Cardiac muscle cell (in vitro differentiated cells and primary cell): Measurements from ENCODE around the gene PLA1A. TPM values are rescaled to one million over a fixed set of nuclear protein-coding genes. Genes with fewer than 3 reads are reported as not detected.
A peak's percentile ranks its signal among the peaks of the same experiment; 100 is the strongest.

Source experiments
- DNase-seq, 2 donors: peaks; one replicate each; pipeline versions ENCODE4 v3.0.0 to v3.0.0-alpha.2; 2010 to 2017; ENCODE audit warnings: low read depth in 1 of 2, low spot score in 1 of 2
- H3K27ac ChIP-seq: fragments of 200-600 bp; sonication (generic); 2 replicates; pipeline ENCODE4 v1.5.1; 2016
- H3K27me3 ChIP-seq: fragments of 200-600 bp; sonication (generic); 2 replicates; pipeline ENCODE4 v1.6.0; 2016; ENCODE audit warnings: control low read depth
- H3K36me3 ChIP-seq: fragments of 200-600 bp; sonication (generic); 2 replicates; pipeline ENCODE4 v1.5.1; 2016; ENCODE audit warnings: control low read depth
- H3K4me1 ChIP-seq: fragments of 200-600 bp; sonication (generic); 2 replicates; pipeline ENCODE4 v1.8.1; 2017; ENCODE audit warnings: low read depth, mild to moderate bottlenecking, mixed run types
- H3K4me3 ChIP-seq: fragments of 200-600 bp; sonication (generic); 2 replicates; pipeline ENCODE4 v1.5.1; 2016; ENCODE audit warnings: mild to moderate bottlenecking
- H3K9me3 ChIP-seq: fragments of 200-600 bp; sonication (generic); 2 replicates; pipeline ENCODE4 v1.5.1; 2017; ENCODE audit warnings: low read depth, mild to moderate bottlenecking, control low read depth
- polyA plus RNA-seq: library from polyadenylated mRNA; unstranded; fragments of >200 nt; fragmentation: Nextera tagmentation; extraction: Ambion mirVana; gene quantifications from 2 replicates; pipeline ENCODE4 v1.2.1, GENCODE V29; 2016
- total RNA-seq: library from RNA; depleted of rRNA; stranded (reverse); fragments of >200 nt; gene quantifications from 2 replicates; pipeline ENCODE4 v1.2.3, GENCODE V29; 2016
- TF ChIP-seq, protein P1 (sequence below): IDR thresholded peaks from 2 replicates; pipeline ENCODE4 v1.5.1; 2012; ENCODE audit warnings: low read depth, mild to moderate bottlenecking, low read length

The PLA1A gene
- total and polyA plus RNA-seq, 2 experiments from 2014 or later: 0.07 TPM; not detected in 1

DNA sequence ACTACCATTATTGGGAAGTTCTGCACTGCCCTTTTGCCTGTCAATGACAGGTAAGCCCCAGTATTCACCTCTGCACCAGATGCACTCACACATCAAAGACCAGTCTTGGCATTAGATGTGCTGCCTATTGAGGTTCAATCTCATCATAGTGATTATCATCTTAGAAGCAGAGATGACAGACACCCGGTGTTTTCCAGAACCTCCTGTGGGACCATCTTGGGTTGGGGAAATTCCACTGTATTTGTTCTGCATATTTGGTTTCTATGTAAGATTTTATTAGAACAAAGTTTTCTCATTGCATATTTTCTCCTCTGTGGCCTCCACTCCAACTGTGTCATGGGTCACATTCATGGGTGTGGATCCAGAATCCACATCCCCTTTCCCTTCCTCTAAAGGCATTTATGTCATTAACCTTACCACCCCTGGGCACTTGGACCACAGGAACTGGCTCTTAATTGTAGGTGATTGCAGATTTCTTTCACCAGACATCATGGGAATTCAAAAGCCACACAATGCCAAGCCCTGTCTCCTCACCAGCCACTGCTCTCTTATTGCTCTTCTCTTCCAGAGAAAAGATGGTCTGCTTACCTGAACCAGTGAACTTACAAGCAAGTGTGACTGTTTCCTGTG is 31.2 kb downstream of the PLA1A start:
- no peaks in the 10 kb centered on the region for H3K36me3 ChIP-seq
- peaks cover 15% of the 10 kb centered on the region for H3K4me1 ChIP-seq
- DNase-seq: no peak
- no peaks in the 10 kb centered on the region for H3K9me3 ChIP-seq
- no peak overlapping the region for H3K27ac ChIP-seq
- no peak overlapping the region for H3K4me3 ChIP-seq
- TF ChIP-seq, protein P1, sequence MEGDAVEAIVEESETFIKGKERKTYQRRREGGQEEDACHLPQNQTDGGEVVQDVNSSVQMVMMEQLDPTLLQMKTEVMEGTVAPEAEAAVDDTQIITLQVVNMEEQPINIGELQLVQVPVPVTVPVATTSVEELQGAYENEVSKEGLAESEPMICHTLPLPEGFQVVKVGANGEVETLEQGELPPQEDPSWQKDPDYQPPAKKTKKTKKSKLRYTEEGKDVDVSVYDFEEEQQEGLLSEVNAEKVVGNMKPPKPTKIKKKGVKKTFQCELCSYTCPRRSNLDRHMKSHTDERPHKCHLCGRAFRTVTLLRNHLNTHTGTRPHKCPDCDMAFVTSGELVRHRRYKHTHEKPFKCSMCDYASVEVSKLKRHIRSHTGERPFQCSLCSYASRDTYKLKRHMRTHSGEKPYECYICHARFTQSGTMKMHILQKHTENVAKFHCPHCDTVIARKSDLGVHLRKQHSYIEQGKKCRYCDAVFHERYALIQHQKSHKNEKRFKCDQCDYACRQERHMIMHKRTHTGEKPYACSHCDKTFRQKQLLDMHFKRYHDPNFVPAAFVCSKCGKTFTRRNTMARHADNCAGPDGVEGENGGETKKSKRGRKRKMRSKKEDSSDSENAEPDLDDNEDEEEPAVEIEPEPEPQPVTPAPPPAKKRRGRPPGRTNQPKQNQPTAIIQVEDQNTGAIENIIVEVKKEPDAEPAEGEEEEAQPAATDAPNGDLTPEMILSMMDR: no peak
- no peaks in the 10 kb centered on the region for H3K27me3 ChIP-seq

DNA sequence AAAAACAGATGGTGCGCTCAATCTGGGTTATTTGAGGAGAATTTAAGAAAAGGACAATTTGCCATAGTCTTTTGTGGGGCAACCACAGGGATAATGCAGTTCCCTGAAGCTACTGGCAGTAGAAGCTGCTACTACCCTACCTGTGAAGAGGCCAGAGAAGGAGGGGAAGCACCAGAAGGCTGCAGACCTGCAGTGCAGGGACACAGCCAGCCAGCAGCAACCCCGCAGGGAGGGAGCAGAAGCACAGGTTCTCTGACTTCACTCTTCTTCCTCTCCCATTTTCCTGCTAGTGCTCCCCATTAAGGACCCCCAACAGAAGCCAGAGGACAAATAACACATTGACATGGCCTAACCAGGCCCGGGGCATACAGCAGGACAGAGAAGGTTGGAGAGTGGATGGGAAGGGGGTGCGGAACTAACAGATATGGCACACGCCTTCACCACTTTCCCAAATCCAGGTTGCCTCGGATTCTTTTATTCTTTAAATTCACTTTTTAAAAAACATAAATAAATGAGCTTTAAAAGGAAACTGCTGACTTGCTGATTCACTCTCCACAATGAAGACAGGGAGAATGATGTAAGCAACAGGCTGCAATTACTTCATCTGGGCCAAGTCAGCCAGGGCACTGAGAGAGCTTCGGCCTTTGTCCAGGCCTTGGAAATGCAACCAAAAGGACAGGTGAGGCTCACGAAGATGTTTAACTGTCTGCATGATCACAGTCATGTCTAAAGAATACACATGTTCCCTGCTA is 32.6 kb downstream of the PLA1A start:
- Histone ChIP-seq H3K27ac (no peak overlapping the region), H3K36me3 (no peaks in the 10 kb centered on the region), H3K9me3 (no peaks in the 10 kb centered on the region), H3K4me3 (no peak overlapping the region), H3K27me3 (no peaks in the 10 kb centered on the region), H3K4me1 (peaks cover 15% of the 10 kb centered on the region)
- DNase-seq: peak in 1 of 2 donors; percentile 81
- TF ChIP-seq, protein P1: no peak

- H3K4me3 ChIP-seq: no peak overlapping the region
- DNase-seq: no peak
- H3K27me3 ChIP-seq: no peaks in the 10 kb centered on the region
- TF ChIP-seq, protein P1: no peak
- H3K4me1 ChIP-seq: peaks cover 9% of the 10 kb centered on the region
- H3K9me3 ChIP-seq: no peaks in the 10 kb centered on the region
- H3K36me3 ChIP-seq: no peaks in the 10 kb centered on the region
- H3K27ac ChIP-seq: no peak overlapping the region
These were observed 33.2 kb downstream of the PLA1A start for GRCh38 chr3:119630880-119631329.

GRCh38 chr3:119631516-119631915 is 33.8 kb downstream of the PLA1A start:
- Histone ChIP-seq H3K4me1 (peaks cover 7% of the 10 kb centered on the region), H3K27ac (no peak overlapping the region), H3K36me3 (no peaks in the 10 kb centered on the region), H3K9me3 (no peaks in the 10 kb centered on the region), H3K4me3 (no peak overlapping the region), H3K27me3 (no peaks in the 10 kb centered on the region)
- DNase-seq: no peak
- TF ChIP-seq, protein P1: no peak

DNA sequence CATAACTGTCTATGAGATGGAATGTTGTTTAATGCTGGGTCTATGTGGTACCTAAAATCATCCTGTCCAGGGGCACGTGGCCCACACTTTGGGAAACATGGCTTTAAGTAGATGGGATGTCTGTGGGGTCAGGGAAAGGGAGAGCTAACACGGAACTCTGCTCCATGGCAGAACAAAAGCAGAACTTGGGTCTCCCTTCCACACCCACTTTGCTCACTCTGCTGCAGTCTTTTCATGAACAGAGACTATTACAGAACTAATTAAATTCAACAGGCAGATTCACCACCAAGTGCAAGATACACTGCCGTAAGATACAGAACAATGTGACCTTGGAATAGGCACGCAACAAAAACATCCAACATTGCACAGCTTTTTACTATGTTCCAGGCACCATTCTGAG is 34.5 kb downstream of the PLA1A start:
- TF ChIP-seq, protein P1: no peak
- no peaks in the 10 kb centered on the region for H3K36me3 ChIP-seq
- H3K27ac ChIP-seq: no peak overlapping the region
- H3K4me3 ChIP-seq: no peak overlapping the region
- H3K9me3 ChIP-seq: no peaks in the 10 kb centered on the region
- DNase-seq: no peak
- H3K4me1 ChIP-seq: peaks cover 7% of the 10 kb centered on the region
- H3K27me3 ChIP-seq: no peaks in the 10 kb centered on the region
